Muscle of leg (tissue), 16 donors: ENCODE data around the gene GPC2. TPM values are rescaled to one million over a fixed set of nuclear protein-coding genes. Genes with fewer than 3 reads are reported as not detected.
A peak's percentile ranks its signal among the peaks of the same experiment; 100 is the strongest.
"Not testable (repeated sequence)": the region's sequence is repeated elsewhere in the genome, so short reads cannot be mapped to it uniquely, and the experiment has no call there.

Source experiments
- DNase-seq: peaks from one replicate; pipeline ENCODE4 v3.0.0; 2013
- H3K27ac ChIP-seq: one replicate; pipeline ENCODE4 v1.5.1; 2013; ENCODE audit warnings: mild to moderate bottlenecking, low read length, control low read depth
- H3K27me3 ChIP-seq: one replicate; pipeline ENCODE4 v1.6.1; 2013; ENCODE audit warnings: low read length; ENCODE audit not compliant: control insufficient read depth, insufficient read depth
- H3K36me3 ChIP-seq: one replicate; pipeline ENCODE4 v1.6.1; 2013; ENCODE audit warnings: low read length; ENCODE audit not compliant: control insufficient read depth, insufficient read depth
- H3K4me1 ChIP-seq: one replicate; pipeline ENCODE4 v1.6.1; 2013; ENCODE audit warnings: low read length; ENCODE audit not compliant: control insufficient read depth, insufficient read depth
- H3K4me3 ChIP-seq: one replicate; pipeline ENCODE4 v1.5.1; 2013; ENCODE audit warnings: low read length, control low read depth
- H3K9me3 ChIP-seq: replicated peaks from 2 replicates; pipeline ENCODE4 v1.6.1; 2013; ENCODE audit warnings: low read depth, low read length; ENCODE audit not compliant: control insufficient read depth
- WGBS: methylation state at CpG from one replicate; pipeline ENCODE4 v1.1.5; 2013; ENCODE audit warnings: missing lambda C conversion rate; ENCODE audit not compliant: insufficient coverage; 5-methylcytosine and 5-hydroxymethylcytosine counted together
- long read RNA-seq, 11 donors: transcript quantifications; one replicate each; lab custom pipeline, GENCODE V29; 2026
- polyA plus RNA-seq, 8 donors: library from polyadenylated mRNA; unstranded; fragments of 120-200 nt; gene quantifications; one replicate each; pipeline versions ENCODE4 v1.2.1 to v1.2.3, GENCODE V29; 2013; ENCODE audit warnings: inconsistent platforms in 1 of 8, low replicate concordance in 1 of 8; ENCODE audit not compliant: insufficient read length in 8 of 8, insufficient read depth in 1 of 8
- total RNA-seq: library from RNA; stranded (reverse); fragments of 120-200 nt; gene quantifications from one replicate; pipeline ENCODE4 v1.2.4, GENCODE V29; 2013

Gene GPC2, protein sequence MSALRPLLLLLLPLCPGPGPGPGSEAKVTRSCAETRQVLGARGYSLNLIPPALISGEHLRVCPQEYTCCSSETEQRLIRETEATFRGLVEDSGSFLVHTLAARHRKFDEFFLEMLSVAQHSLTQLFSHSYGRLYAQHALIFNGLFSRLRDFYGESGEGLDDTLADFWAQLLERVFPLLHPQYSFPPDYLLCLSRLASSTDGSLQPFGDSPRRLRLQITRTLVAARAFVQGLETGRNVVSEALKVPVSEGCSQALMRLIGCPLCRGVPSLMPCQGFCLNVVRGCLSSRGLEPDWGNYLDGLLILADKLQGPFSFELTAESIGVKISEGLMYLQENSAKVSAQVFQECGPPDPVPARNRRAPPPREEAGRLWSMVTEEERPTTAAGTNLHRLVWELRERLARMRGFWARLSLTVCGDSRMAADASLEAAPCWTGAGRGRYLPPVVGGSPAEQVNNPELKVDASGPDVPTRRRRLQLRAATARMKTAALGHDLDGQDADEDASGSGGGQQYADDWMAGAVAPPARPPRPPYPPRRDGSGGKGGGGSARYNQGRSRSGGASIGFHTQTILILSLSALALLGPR
- total RNA-seq (3.9 TPM), polyA plus RNA-seq (10 to 100 TPM in 2 of 8 donors, 1 to 10 TPM in 6; 5.9 to 11.2 (median 8.4) TPM)
- long read RNA-seq, donor 1, partial matches to known transcripts: 0 of 1 reads
- long read RNA-seq, donor 1, other reads (novel, unspliced or antisense): 0 of 1 reads
- long read RNA-seq, donor 2: 0 reads
- long read RNA-seq, donor 3, partial matches to known transcripts: 0 of 1 reads
- long read RNA-seq, donor 3, other reads (novel, unspliced or antisense): 0 of 1 reads
- long read RNA-seq, donor 4: 0 reads
- long read RNA-seq, donor 5, partial matches to known transcripts: 0 of 2 reads
- long read RNA-seq, donor 5, other reads (novel, unspliced or antisense): 0 of 2 reads
- long read RNA-seq, donor 6: 0 reads
- long read RNA-seq, donor 7: 0 reads
- long read RNA-seq, donor 8: 0 reads
- long read RNA-seq, donor 9, partial matches to known transcripts: 0 of 2 reads
- long read RNA-seq, donor 9, other reads (novel, unspliced or antisense): 0 of 2 reads
- long read RNA-seq, donor 10, partial matches to known transcripts: 0 of 1 reads
- long read RNA-seq, donor 10, other reads (novel, unspliced or antisense): 0 of 1 reads
- long read RNA-seq, donor 11: 0 reads

DNA sequence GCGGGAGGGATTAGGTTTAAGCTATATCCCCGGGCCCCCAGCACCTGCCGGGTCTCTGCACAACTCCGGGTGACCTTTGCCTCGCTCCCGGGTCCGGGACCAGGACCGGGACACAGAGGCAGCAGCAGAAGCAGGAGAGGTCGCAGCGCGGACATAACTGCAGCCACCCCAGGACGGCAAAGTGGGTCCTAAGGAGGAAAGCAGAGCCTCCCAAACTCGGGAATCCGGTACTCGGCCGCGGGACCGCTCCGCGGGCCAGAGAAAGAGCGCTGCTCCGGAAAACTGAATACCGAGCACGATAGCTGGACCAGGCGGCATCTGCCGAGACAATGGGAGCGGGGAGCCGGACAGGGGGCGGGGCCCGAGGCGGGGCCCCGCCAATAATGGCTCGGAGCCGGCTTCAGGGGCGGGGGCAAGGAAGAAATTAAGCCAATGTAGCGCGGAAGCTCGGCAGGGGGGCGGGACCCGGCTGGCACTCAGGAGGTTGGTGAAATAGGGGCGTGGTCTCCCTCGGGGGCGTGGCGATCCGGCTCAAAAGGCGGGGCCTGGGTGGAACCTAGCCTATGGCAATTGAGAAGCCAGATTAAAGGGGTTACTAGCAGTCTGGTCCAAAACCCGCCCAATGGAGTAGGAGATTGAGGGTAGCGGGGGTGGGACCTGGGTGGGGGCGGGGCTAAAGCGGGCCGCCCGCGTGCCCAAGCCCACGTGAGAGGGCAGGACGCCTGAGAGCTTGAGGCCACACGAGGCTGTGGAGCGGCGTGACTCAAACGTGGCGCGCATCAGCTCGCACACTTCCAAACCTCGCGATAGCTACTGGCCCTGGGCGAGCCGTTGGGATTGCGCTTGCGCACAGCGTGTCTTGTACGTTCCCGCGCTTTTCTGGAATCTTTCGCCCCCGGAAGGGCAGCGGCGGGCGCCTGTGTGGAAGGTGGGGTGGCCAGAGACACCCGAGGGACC lies at the start of gene GPC2, which contains the start of gene STAG3:
Gene GPC2, minus strand, starts transcription at position 337 of the 957 bp plus-strand sequence. Its CDS starts 182 bp downstream, at position 155.
Gene STAG3, plus strand, starts transcription at position 874 of the 957 bp plus-strand sequence. CDS start 2,639 bp downstream, outside the sequence.
- WGBS: 2% methylated on average over 67 of the region's 78 CpGs
- Histone ChIP-seq H3K27ac (peak within 1 kb of the TSS; percentile 81), H3K27me3 (peaks cover 11% of the 10 kb centered on the region), H3K4me1 (peaks cover 16% of the 10 kb centered on the region), H3K4me3 (peak within 1 kb of the TSS; percentile 80), H3K9me3 (no peaks in the 10 kb centered on the region), H3K36me3 (peaks cover 4% of the 10 kb centered on the region)
- DNase-seq: peak; percentile 97

DNA sequence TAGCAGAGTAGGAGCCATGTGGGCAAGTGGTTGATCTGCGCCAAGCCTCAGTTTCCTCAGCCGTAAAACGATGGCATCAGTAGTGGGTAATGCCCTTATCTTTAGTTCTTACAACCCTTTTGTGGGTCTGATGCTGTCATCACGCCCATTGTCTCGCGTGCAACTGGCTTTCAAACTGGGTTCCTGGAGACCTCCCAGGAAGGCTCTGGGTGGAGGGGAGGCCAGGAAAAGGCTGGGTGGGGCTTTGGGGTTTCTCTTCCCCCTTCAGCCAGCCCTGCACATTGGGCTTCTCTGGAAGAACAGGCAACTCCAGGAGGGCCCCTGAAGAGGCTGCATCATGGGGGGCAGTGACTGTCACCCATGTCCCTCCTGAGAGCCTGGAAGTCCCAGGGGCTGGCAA lies 47.7 kb upstream of the GPC2 start:
- H3K4me1 ChIP-seq, H3K4me3 ChIP-seq, H3K9me3 ChIP-seq, H3K27me3 ChIP-seq, DNase-seq, H3K27ac ChIP-seq: not testable (repeated sequence)
- 100% methylated on average over 3 of the region's 6 CpGs for WGBS
- peaks cover 30% of the 10 kb centered on the region for H3K36me3 ChIP-seq

DNA sequence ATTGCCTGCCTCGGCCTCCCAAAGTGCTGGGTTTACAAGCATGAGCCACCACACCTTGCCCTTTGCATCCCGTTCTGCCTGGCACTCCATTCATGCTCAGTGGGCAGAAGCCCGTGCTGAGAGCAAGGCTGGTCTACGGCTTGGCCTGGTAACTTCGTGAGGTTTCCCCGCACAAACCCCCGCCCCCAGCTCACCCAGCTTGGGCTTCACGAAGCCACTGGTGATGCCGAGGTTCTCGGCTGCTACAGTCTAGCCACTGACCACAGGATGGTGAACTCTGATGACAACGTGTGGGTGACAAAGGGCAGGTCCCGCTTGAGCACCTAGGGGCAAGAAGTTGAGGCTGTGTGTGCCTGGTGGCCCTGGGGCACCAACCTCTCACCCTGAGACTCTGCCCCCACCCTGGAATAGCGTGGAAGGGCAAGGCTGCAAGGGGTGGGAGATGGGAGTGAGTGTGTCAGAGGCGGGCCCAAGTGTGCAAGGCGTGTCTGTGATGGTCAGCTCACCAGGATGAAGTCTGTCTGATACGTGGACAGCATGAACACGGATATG lies 46.3 kb upstream of the GPC2 start:
- H3K4me3 ChIP-seq, H3K27ac ChIP-seq: not testable (repeated sequence)
- 93% methylated on average over 10 of the region's 17 CpGs for WGBS

DNA sequence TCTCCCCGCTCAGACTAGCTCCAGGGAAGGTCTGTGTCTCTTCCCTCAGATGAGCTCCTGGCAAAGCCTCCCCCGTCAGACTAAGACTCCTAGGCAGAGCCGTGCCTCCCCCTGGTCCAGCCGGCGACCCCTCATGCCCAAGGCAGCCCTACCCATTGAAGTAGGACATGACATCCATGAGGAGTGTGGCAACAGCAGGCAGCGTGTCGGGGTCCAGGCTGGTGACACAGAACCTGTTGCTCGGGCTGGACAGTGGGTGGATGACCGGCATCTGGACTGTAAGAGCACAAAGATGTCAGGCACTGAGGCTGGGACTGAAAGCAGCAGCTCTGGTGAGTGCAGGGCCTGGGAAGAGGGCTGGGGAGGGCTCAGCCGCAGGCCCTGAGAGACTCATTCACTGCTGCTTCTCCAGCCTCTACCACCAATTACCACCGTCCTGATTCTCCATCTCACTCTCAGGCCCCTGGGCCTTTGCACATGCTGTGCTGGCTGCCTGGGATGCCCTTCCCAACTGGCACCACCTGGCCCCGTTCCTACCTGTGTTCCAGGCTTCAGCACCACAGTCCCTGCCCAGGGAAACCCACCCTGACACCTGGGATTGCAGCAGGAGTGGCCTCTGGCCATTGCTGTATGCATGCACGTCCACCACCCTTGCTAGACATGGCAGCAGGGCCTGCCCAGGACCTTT lies 45.4 kb upstream of the GPC2 start:
- WGBS: 90% methylated on average over 10 of the region's 13 CpGs
- no peak for DNase-seq
- H3K9me3 ChIP-seq: no peaks in the 10 kb centered on the region
- no peak overlapping the region for H3K4me3 ChIP-seq
- no peaks in the 10 kb centered on the region for H3K4me1 ChIP-seq
- peaks cover 35% of the 10 kb centered on the region for H3K36me3 ChIP-seq
- H3K27ac ChIP-seq: no peak overlapping the region
- no peaks in the 10 kb centered on the region for H3K27me3 ChIP-seq

More for the DNA sequence above, 46.3 kb upstream of the GPC2 start:
- H3K4me1 ChIP-seq, DNase-seq, H3K9me3 ChIP-seq, H3K27me3 ChIP-seq: not testable (repeated sequence)
- peaks cover 35% of the 10 kb centered on the region for H3K36me3 ChIP-seq

DNA sequence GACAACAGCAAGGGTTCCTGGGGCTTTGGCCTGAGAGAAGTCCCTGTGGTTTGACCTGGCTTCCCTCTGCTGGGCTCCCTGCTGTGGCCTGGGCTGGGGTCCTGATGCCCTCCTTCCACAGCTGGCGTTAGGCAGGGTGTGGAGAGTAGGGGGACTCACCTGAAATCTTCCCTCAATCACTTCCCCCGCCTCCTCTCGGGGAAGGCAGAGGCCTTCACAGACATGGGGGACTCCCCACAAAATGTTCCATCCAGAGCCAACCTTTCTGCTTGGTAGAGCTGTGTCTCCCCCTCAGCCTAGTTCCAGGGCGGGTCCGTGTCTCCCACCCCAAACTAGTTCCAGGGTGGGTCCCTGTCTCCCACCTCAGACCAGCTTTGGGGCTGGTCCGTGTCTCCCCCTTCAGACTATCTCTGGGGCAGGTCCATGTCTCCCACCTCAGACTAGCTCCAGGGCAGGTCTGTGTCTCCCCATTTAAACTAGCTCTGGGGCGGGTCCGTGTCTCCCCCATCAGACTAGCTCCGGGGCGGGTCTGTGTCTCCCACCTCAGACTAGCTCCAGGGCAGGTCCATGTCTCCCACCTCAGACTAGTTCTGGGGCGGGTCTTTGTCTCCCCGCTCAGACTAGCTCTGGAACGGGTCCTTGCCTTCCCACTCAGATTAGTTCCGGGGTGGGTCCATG lies 44.7 kb upstream of the GPC2 start:
- no peaks in the 10 kb centered on the region for H3K4me1 ChIP-seq
- 89% methylated on average over 11 of the region's 14 CpGs for WGBS
- no peak overlapping the region for H3K27ac ChIP-seq
- no peaks in the 10 kb centered on the region for H3K27me3 ChIP-seq
- H3K9me3 ChIP-seq: no peaks in the 10 kb centered on the region
- DNase-seq: no peak
- H3K4me3 ChIP-seq: no peak overlapping the region
- peaks cover 33% of the 10 kb centered on the region for H3K36me3 ChIP-seq

DNA sequence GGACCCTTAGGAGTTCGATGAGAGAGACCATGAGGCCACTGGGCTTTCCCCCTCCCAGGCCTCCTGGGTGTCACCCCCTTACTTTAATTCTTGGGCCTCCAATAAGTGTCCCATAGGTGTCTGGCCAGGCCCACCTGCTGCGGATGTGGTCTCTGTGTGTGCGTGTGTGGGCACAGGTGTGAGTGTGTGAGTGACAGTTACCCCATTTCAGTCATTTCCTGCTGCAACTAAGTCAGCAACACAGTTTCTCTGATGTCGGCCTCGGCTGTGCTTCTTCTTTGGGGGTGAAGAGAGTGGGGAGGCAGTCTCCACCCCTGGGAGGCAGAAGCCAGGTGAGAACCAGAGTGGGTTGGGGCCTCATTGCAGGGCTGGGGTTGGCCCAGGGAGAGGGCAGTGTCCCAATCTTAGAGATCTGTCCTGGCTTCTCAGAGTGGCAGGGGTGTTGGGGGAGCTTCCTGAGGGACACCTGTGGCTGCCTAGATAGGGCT lies 44.1 kb upstream of the GPC2 start:
- Histone ChIP-seq H3K4me3 (no peak overlapping the region), H3K4me1 (peaks cover 4% of the 10 kb centered on the region), H3K27ac (no peak overlapping the region), H3K27me3 (no peaks in the 10 kb centered on the region), H3K9me3 (no peaks in the 10 kb centered on the region), H3K36me3 (peaks cover 33% of the 10 kb centered on the region)
- WGBS: 90% methylated on average over 2 of the region's 5 CpGs
- DNase-seq: no peak

DNA sequence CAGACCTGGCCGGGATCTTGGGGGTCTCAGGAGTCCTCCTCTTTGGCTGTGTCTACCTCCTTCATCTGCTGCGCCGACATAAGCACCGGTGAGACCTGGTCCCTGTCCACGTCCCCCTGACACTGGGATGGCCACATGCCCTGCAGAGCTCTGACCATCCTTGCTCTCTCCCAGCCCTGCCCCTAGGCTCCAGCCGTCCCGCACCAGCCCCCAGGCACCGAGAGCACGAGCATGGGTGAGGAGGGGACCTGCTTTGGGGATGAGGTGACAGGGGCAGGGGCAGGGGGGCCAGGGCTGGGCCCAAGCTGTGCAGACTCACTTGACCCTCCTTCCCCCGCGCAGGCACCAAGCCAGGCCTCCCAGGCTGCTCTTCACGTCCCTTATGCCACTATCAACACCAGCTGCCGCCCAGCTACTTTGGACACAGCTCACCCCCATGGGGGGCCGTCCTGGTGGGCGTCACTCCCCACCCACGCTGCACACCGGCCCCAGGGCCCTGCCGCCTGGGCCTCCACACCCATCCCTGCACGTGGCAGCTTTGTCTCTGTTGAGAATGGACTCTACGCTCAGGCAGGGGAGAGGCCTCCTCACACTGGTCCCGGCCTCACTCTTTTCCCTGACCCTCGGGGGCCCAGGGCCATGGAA lies 43.5 kb upstream of the GPC2 start:
- no peak overlapping the region for H3K4me3 ChIP-seq
- DNase-seq: no peak
- H3K4me1 ChIP-seq: peaks cover 7% of the 10 kb centered on the region
- H3K27ac ChIP-seq: no peak overlapping the region
- H3K9me3 ChIP-seq: no peaks in the 10 kb centered on the region
- H3K36me3 ChIP-seq: peaks cover 33% of the 10 kb centered on the region
- H3K27me3 ChIP-seq: no peaks in the 10 kb centered on the region
- 75% methylated on average over 18 of the region's 22 CpGs for WGBS
